ENCODE data around the gene TJP3. TPM values are rescaled to one million over a fixed set of nuclear protein-coding genes. Genes with fewer than 3 reads are reported as not detected.

The TJP3 gene
- total RNA-seq, 1 donor from 2014 or later = 14.7 TPM

DNA sequence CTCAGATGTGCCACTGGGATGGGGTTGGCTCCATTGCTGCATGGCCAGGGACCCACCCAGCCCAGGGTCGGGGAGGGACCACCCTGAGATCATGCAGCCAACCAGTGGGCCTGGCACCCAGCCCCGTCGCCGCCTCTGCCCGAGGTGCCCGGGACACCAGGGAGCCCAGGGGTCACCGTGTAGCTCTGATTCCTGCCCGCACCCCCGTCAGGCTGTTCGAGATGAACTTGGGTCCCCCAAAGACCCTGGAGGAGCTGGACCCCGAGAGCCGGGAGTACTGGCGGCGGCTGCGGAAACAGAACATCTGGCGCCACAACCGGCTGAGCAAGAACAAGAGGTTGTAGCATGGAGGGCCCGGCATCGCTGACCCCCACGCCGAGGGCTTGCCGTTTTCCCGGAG lies 58.9 kb downstream of the TJP3 start:
- no peak overlapping the region for H3K4me2 ChIP-seq
- Mint-ChIP-seq H3K4me1 (peaks cover 13% of the 10 kb centered on the region), H3K4me3 (no peak overlapping the region), H3K27ac (no peak overlapping the region), H3K9me3 (no peaks in the 10 kb centered on the region), H3K36me3 (peaks cover 2% of the 10 kb centered on the region), H3K27me3 (ENCODE audit: insufficient read depth, low read depth) (peaks cover 3% of the 10 kb centered on the region)
- H3K9me3 ChIP-seq (ENCODE audit: low read depth) = no peaks in the 10 kb centered on the region
- no peak overlapping the region for H3K27ac ChIP-seq
- no peak overlapping the region for H3K9ac ChIP-seq
- no peaks in the 10 kb centered on the region for H4K20me1 ChIP-seq (ENCODE audit: low read depth)
- peaks cover 11% of the 10 kb centered on the region for H3K4me1 ChIP-seq
- no peak overlapping the region for H3K4me3 ChIP-seq
- no peak for DNase-seq (ENCODE audit: low spot score)
- H3K27me3 ChIP-seq = no peaks in the 10 kb centered on the region
- peaks cover 12% of the 10 kb centered on the region for H3K79me2 ChIP-seq (ENCODE audit: low read depth)
- no peaks in the 10 kb centered on the region for H3K36me3 ChIP-seq
- no peak overlapping the region for H2AFZ ChIP-seq (replicated peaks)
- peaks cover 8% of the 10 kb centered on the region for H3F3A ChIP-seq (ENCODE audit: low read depth)
- TF ChIP-seq, protein P1, sequence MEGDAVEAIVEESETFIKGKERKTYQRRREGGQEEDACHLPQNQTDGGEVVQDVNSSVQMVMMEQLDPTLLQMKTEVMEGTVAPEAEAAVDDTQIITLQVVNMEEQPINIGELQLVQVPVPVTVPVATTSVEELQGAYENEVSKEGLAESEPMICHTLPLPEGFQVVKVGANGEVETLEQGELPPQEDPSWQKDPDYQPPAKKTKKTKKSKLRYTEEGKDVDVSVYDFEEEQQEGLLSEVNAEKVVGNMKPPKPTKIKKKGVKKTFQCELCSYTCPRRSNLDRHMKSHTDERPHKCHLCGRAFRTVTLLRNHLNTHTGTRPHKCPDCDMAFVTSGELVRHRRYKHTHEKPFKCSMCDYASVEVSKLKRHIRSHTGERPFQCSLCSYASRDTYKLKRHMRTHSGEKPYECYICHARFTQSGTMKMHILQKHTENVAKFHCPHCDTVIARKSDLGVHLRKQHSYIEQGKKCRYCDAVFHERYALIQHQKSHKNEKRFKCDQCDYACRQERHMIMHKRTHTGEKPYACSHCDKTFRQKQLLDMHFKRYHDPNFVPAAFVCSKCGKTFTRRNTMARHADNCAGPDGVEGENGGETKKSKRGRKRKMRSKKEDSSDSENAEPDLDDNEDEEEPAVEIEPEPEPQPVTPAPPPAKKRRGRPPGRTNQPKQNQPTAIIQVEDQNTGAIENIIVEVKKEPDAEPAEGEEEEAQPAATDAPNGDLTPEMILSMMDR (IDR thresholded peaks at IDR 0.05) = no peak
- no peak for TF ChIP-seq EZH2phosphoT487 (IDR thresholded peaks at IDR 0.05)
- TF ChIP-seq EZH2 (IDR thresholded peaks at IDR 0.05) = no peak

- no peaks in the 10 kb centered on the region for H3K9me3 ChIP-seq (ENCODE audit: low read depth)
- peaks cover 10% of the 10 kb centered on the region for H3K79me2 ChIP-seq (ENCODE audit: low read depth)
- no peak overlapping the region for H2AFZ ChIP-seq (replicated peaks)
- H3K27me3 Mint-ChIP-seq (ENCODE audit: insufficient read depth, low read depth) = peaks cover 5% of the 10 kb centered on the region
- H3F3A ChIP-seq (ENCODE audit: low read depth) = peaks cover 4% of the 10 kb centered on the region
- no peaks in the 10 kb centered on the region for H4K20me1 ChIP-seq (ENCODE audit: low read depth)
- no peak overlapping the region for H3K4me3 ChIP-seq
- H3K9me3 Mint-ChIP-seq = no peaks in the 10 kb centered on the region
- H3K36me3 ChIP-seq = no peaks in the 10 kb centered on the region
- no peak for DNase-seq (ENCODE audit: low spot score)
- H3K4me1 ChIP-seq = peaks cover 14% of the 10 kb centered on the region
- peaks cover 2% of the 10 kb centered on the region for H3K36me3 Mint-ChIP-seq
- no peak overlapping the region for H3K4me2 ChIP-seq
- no peak overlapping the region for H3K4me3 Mint-ChIP-seq
- H3K27ac ChIP-seq = no peak overlapping the region
- peaks cover 12% of the 10 kb centered on the region for H3K4me1 Mint-ChIP-seq
- H3K27me3 ChIP-seq = no peaks in the 10 kb centered on the region
- no peak overlapping the region for H3K27ac Mint-ChIP-seq
- no peak overlapping the region for H3K9ac ChIP-seq
- TF ChIP-seq EZH2 (IDR thresholded peaks at IDR 0.05) (no peak), EZH2phosphoT487 (IDR thresholded peaks at IDR 0.05) (no peak)
- TF ChIP-seq, protein P1 (IDR thresholded peaks at IDR 0.05) = no peak
Measured at GRCh38 chr19:3768015-3768747, 60.0 kb downstream of the TJP3 start.

DNA sequence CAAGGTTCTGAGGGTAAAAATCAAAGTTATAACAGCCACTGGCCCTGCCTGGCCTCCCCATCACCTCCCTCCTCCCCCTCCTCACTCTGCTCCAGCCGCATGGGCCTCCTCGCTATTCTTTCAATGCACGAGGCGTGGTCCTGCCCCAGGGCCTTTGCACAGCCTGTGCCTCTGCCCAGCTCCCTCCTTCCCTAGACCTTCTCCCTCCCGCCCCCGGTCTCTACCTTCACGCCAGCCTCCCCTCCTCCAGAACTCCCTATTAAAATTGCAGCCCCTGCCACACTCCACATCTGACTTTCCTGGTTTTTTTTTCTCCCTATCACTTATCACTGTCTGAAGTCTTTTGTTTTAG lies 60.5 kb downstream of the TJP3 start:
- peaks cover 2% of the 10 kb centered on the region for H3K36me3 Mint-ChIP-seq
- no peak overlapping the region for H3K27ac ChIP-seq
- H3K4me1 Mint-ChIP-seq = peaks cover 10% of the 10 kb centered on the region
- no peaks in the 10 kb centered on the region for H4K20me1 ChIP-seq (ENCODE audit: low read depth)
- no peak overlapping the region for H3K27ac Mint-ChIP-seq
- no peak overlapping the region for H3K4me3 Mint-ChIP-seq
- no peak overlapping the region for H3K4me3 ChIP-seq
- TF ChIP-seq, protein P1 (IDR thresholded peaks at IDR 0.05) = no peak
- TF ChIP-seq EZH2phosphoT487 (IDR thresholded peaks at IDR 0.05) (no peak), EZH2 (IDR thresholded peaks at IDR 0.05) (no peak)
- H3K4me1 ChIP-seq = peaks cover 14% of the 10 kb centered on the region
- no peaks in the 10 kb centered on the region for H3K9me3 Mint-ChIP-seq
- H3K4me2 ChIP-seq = no peak overlapping the region
- H3K9me3 ChIP-seq (ENCODE audit: low read depth) = no peaks in the 10 kb centered on the region
- no peaks in the 10 kb centered on the region for H3K27me3 ChIP-seq
- H3K36me3 ChIP-seq = no peaks in the 10 kb centered on the region
- peaks cover 5% of the 10 kb centered on the region for H3K79me2 ChIP-seq (ENCODE audit: low read depth)
- peaks cover 5% of the 10 kb centered on the region for H3K27me3 Mint-ChIP-seq (ENCODE audit: insufficient read depth, low read depth)
- no peak overlapping the region for H3K9ac ChIP-seq
- DNase-seq (ENCODE audit: low spot score) = no peak
- H3F3A ChIP-seq (ENCODE audit: low read depth) = peaks cover 4% of the 10 kb centered on the region
- H2AFZ ChIP-seq (replicated peaks) = no peak overlapping the region

All from neural progenitor cell (in vitro differentiated cells).